Endothelial cell of umbilical vein (primary cell): ENCODE measurements around the gene RGS7BP. TPM values are rescaled to one million over a fixed set of nuclear protein-coding genes. Genes with fewer than 3 reads are reported as not detected.
"Not testable (repeated sequence)": the region's sequence is repeated elsewhere in the genome, so short reads cannot be mapped to it uniquely, and the experiment has no call there.

Experiments used
- BruUV-seq: library from RNA; stranded (reverse); fragments of 400-500 nt; replicated peaks from 2 replicates; lab custom pipeline; 2021; lab: Mats Ljungman, UMichigan
- CTCF ChIA-PET: fragments of 300-600, 350-600 bp; sonication (Branson Sonifier 250); formaldehyde crosslinking; loops from one replicate; lab custom pipeline; 2021; ENCODE audit warnings: antibody characterized with exemption, inconsistent platforms; lab: Charles Lee
- POLR2A ChIA-PET: fragments of 300-600, 350-600 bp; sonication (Branson Sonifier 250); formaldehyde crosslinking; loops from one replicate; lab custom pipeline; 2021; ENCODE audit warnings: antibody characterized with exemption, inconsistent platforms; lab: Charles Lee
- DNase-seq: peaks from one replicate; pipeline ENCODE4 v3.0.0-alpha.2; 2011; ENCODE audit warnings: low read depth, low spot score
- FAIRE-seq: peaks from 2 replicates; lab custom pipeline; 2011; peaks lifted over from hg19 to GRCh38; lab: Jason Lieb, UNC
- H2AFZ ChIP-seq: 2 replicates; pipeline ENCODE4 v1.6.0; 2012; ENCODE audit warnings: low read depth, low read length, control low read depth, inconsistent platforms
- H3K27ac ChIP-seq: 2 replicates; pipeline ENCODE4 v1.5.1; 2011; ENCODE audit warnings: low read depth, mild to moderate bottlenecking, control low read depth, low read length, moderate library complexity; ENCODE audit not compliant: insufficient read depth
- H3K27me3 ChIP-seq, 2 experiments: 2 replicates each; pipeline versions ENCODE4 v1.6.0 to v1.6.1; 2011; ENCODE audit warnings: low read length in 2 of 2, mixed read lengths in 1 of 2; ENCODE audit not compliant: control insufficient read depth in 2 of 2, insufficient read depth in 2 of 2
- H3K36me3 ChIP-seq, 2 experiments: 2 replicates in 1 of 2; 3 replicates in 1 of 2; pipeline ENCODE4 v1.5.1; 2011; ENCODE audit warnings: low read length in 2 of 2, mild to moderate bottlenecking in 1 of 2, moderate library complexity in 1 of 2; ENCODE audit not compliant: control insufficient read depth in 2 of 2, insufficient read depth in 2 of 2; ENCODE audit errors: extremely low read depth in 1 of 2
- H3K4me1 ChIP-seq: 3 replicates; pipeline ENCODE4 v1.5.1; 2011; ENCODE audit warnings: mild to moderate bottlenecking, low read length; ENCODE audit not compliant: control insufficient read depth, insufficient read depth; ENCODE audit errors: extremely low read depth
- H3K4me2 ChIP-seq: 2 replicates; pipeline ENCODE4 v1.6.1; 2011; ENCODE audit warnings: low read length, control low read depth, mixed read lengths; ENCODE audit not compliant: insufficient read depth
- H3K4me3 ChIP-seq, 3 experiments: fragments of 200-600 bp in 1 of 3; sonication (generic), shearing (Covaris generic) in 1 of 3; replicated peaks in 1 of 3; 2 replicates each; pipeline ENCODE4 v1.5.1; 2011 to 2016; ENCODE audit warnings: control low read depth in 3 of 3, low read length in 3 of 3, mild to moderate bottlenecking in 2 of 3, inconsistent platforms in 1 of 3, low read depth in 1 of 3, moderate library complexity in 1 of 3; ENCODE audit not compliant: insufficient read depth in 1 of 3
- H3K79me2 ChIP-seq: 2 replicates; pipeline ENCODE4 v1.6.0; 2012; ENCODE audit warnings: low read length, inconsistent platforms; ENCODE audit not compliant: control insufficient read depth, insufficient read depth
- H3K9ac ChIP-seq: replicated peaks from 2 replicates; pipeline ENCODE3; 2011; ENCODE audit warnings: low read length, control low read depth; ENCODE audit not compliant: insufficient read depth; ENCODE audit errors: extremely low read depth
- H3K9me1 ChIP-seq: replicated peaks from 3 replicates; pipeline ENCODE4 v1.6.0; 2011; ENCODE audit warnings: mild to moderate bottlenecking, low read length; ENCODE audit not compliant: control insufficient read depth, insufficient read depth; ENCODE audit errors: extremely low read depth
- H3K9me3 ChIP-seq: replicated peaks from 2 replicates; pipeline ENCODE4 v1.5.1; 2012; ENCODE audit warnings: low read length, inconsistent platforms; ENCODE audit not compliant: control insufficient read depth, insufficient read depth
- H4K20me1 ChIP-seq: replicated peaks from 2 replicates; pipeline ENCODE3; 2011; ENCODE audit warnings: mild to moderate bottlenecking, low read length; ENCODE audit not compliant: control insufficient read depth, insufficient read depth; ENCODE audit errors: extremely low read depth
- EZH2 ChIP-seq: IDR thresholded peaks from 2 replicates; pipeline ENCODE4 v1.6.1; 2012; ENCODE audit warnings: borderline replicate concordance, low read depth, mild to moderate bottlenecking, moderate library complexity, low read length, inconsistent platforms; ENCODE audit not compliant: severe bottlenecking
- JUN ChIP-seq: IDR thresholded peaks from 2 replicates; pipeline ENCODE4 v1.6.1; 2011; ENCODE audit warnings: borderline replicate concordance, low read depth; ENCODE audit not compliant: insufficient read length, insufficient read depth
- dilution Hi-C: fragments of 300-500 bp; cut with MboI; formaldehyde crosslinking; loops from one replicate; pipeline ENCODE4 v1.15.0; 2019; ENCODE audit warnings: low sequenced_read_pairs; ENCODE audit not compliant: extremely low pct_ligation_motif_present
- intact Hi-C: fragments of 100-400 bp; cut with micrococcal nuclease; formaldehyde crosslinking; loops from one replicate; pipeline ENCODE4 v1.10.0; 2022
- polyA plus RNA-seq, 4 experiments: library from polyadenylated mRNA; depleted of rRNA in 3 of 4; stranded (reverse) in 3 of 4; unstranded in 1 of 4; fragments of >200 nt; gene quantifications; 2 replicates each; pipeline versions ENCODE4 v1.2.1 to v1.2.3, GENCODE V29; 2011 to 2012; ENCODE audit warnings: missing spikeins in 1 of 4
- total RNA-seq: library from RNA; stranded (reverse); gene quantifications from 2 replicates; pipeline ENCODE4 v1.2.3, GENCODE V29; 2021

The RGS7BP gene
- total and polyA plus RNA-seq, 2 donors (not counting 3 experiments of a cell fraction or from before 2014, with no cell fraction given) = 0.51 to 2.0 TPM

GRCh38 chr5:64557911-64558310, 52.1 kb downstream of the RGS7BP start:
- H3K36me3 ChIP-seq = no peaks in the 10 kb centered on the region
- no peaks in the 10 kb centered on the region for H4K20me1 ChIP-seq
- ChIA-PET POLR2A (no interaction called here), CTCF (no interaction called here)
- H3K9ac ChIP-seq = no peak overlapping the region
- no peak for TF ChIP-seq JUN
- TF ChIP-seq EZH2 = no peak
- peaks cover 0 to 2% of the 10 kb centered on the region in 2 experiments for H3K27me3 ChIP-seq
- no peak overlapping the region for H3K27ac ChIP-seq
- H3K9me1 ChIP-seq = no peaks in the 10 kb centered on the region
- H3K79me2 ChIP-seq = no peaks in the 10 kb centered on the region
- H3K9me3 ChIP-seq = no peaks in the 10 kb centered on the region
- no peak overlapping the region for H3K4me3 ChIP-seq
- H3K4me2 ChIP-seq = no peak overlapping the region
- BruUV-seq = no TSS peak
- H2AFZ ChIP-seq = no peak overlapping the region
- dilution Hi-C loops (no loop called here), intact Hi-C loops (no loop called here)
- no peak for DNase-seq
- no peak for FAIRE-seq
- peaks cover 6% of the 10 kb centered on the region for H3K4me1 ChIP-seq

- H3K27me3 ChIP-seq, H3K4me2 ChIP-seq, H3K27ac ChIP-seq, H2AFZ ChIP-seq, CTCF ChIA-PET, H3K9ac ChIP-seq, H3K79me2 ChIP-seq, H3K36me3 ChIP-seq, H4K20me1 ChIP-seq, H3K9me1 ChIP-seq, H3K4me3 ChIP-seq, intact Hi-C loops, BruUV-seq, H3K9me3 ChIP-seq, DNase-seq, FAIRE-seq, dilution Hi-C loops, H3K4me1 ChIP-seq, POLR2A ChIA-PET: not testable (repeated sequence)
Observed at GRCh38 chr5:64558641-64559040, 52.8 kb downstream of the RGS7BP start.
